Left lobe of liver (tissue), 2 donors: ENCODE data around the gene EEF1E1. TPM values are rescaled to one million over a fixed set of nuclear protein-coding genes. Genes with fewer than 3 reads are reported as not detected.

Experiments used
- ATAC-seq: fragments of 200-7000 bp; cut with Tn5 transposase; one replicate; pipeline ENCODE4 v1.9.1; 2020; ENCODE audit warnings: mild to moderate bottlenecking, moderate library complexity
- DNase-seq: peaks from one replicate; pipeline ENCODE4 v3.0.0-alpha.2; 2020; ENCODE audit warnings: low spot score
- total RNA-seq: library from RNA; stranded (reverse); gene quantifications from one replicate; pipeline ENCODE4 v1.2.1, GENCODE V29; 2021
- donor health status: DM: no; HTN: no; CAD: no; lungs with moderate emphysema.
- donor health status: DM: no; HTN: yes; CAD: no.

EEF1E1 gene
- total RNA-seq, 1 donor from 2014 or later = 5.8 TPM

- no peak for ATAC-seq
- DNase-seq = no peak
Observed at GRCh38 chr6:8088886-8089285, 13.5 kb downstream of the EEF1E1 start.

GRCh38 chr6:8087870-8088754 is 14.2 kb downstream of the EEF1E1 start:
- DNase-seq (no peak), ATAC-seq (no peak)

GRCh38 chr6:8086755-8087306 is 15.5 kb downstream of the EEF1E1 start:
- no peak for ATAC-seq

GRCh38 chr6:8085053-8085511 is 17.3 kb downstream of the EEF1E1 start:
- peak; percentile 85 for DNase-seq
- ATAC-seq = peak; percentile 96

More at GRCh38 chr6:8086755-8087306, 15.5 kb downstream of the EEF1E1 start:
- no peak for DNase-seq

- ATAC-seq = peak; percentile 24
- no peak for DNase-seq
Observed at GRCh38 chr6:8084586-8084985, 17.8 kb downstream of the EEF1E1 start.

- DNase-seq (no peak), ATAC-seq (no peak)
Observed at GRCh38 chr6:8082954-8083858, 19.1 kb downstream of the EEF1E1 start.

- ATAC-seq = no peak
- no peak for DNase-seq
Observed at GRCh38 chr6:8082572-8082953, 19.8 kb downstream of the EEF1E1 start.

- ATAC-seq (peak; percentile 43), DNase-seq (no peak)
Observed at GRCh38 chr6:8080362-8081151, 21.8 kb downstream of the EEF1E1 start.

GRCh38 chr6:8079126-8079525 is 23.2 kb downstream of the EEF1E1 start:
- DNase-seq (no peak), ATAC-seq (no peak)

- ATAC-seq (no peak), DNase-seq (no peak)
Observed at GRCh38 chr6:8077991-8078390, 24.4 kb downstream of the EEF1E1 start.

- ATAC-seq = no peak
- DNase-seq = no peak
Observed at GRCh38 chr6:8075704-8076103, 26.6 kb downstream of the EEF1E1 start.

- no peak for DNase-seq
- no peak for ATAC-seq
Observed at GRCh38 chr6:8075185-8075584, 27.2 kb downstream of the EEF1E1 start.

- DNase-seq = no peak
- ATAC-seq = peak; percentile 27
Observed at GRCh38 chr6:8074213-8074612, 28.1 kb downstream of the EEF1E1 start.

- peak; percentile 67 for ATAC-seq
Observed at GRCh38 chr6:8073758-8074157, 28.6 kb downstream of the EEF1E1 start.

GRCh38 chr6:8070718-8071117 is 31.6 kb downstream of the EEF1E1 start:
- ATAC-seq = no peak
- no peak for DNase-seq

More at GRCh38 chr6:8073758-8074157, 28.6 kb downstream of the EEF1E1 start:
- DNase-seq = no peak

- no peak for DNase-seq
Observed at GRCh38 chr6:8069631-8070284, 32.6 kb downstream of the EEF1E1 start.

GRCh38 chr6:8069151-8069550 is 33.2 kb downstream of the EEF1E1 start:
- no peak for ATAC-seq

More at GRCh38 chr6:8069631-8070284, 32.6 kb downstream of the EEF1E1 start:
- ATAC-seq = no peak

GRCh38 chr6:8066108-8066507 is 36.2 kb downstream of the EEF1E1 start:
- ATAC-seq (no peak), DNase-seq (no peak)

More at GRCh38 chr6:8069151-8069550, 33.2 kb downstream of the EEF1E1 start:
- no peak for DNase-seq

- ATAC-seq = no peak
- no peak for DNase-seq
Observed at GRCh38 chr6:8065519-8065911, 36.8 kb downstream of the EEF1E1 start.
